Measurements from ENCODE around the gene UNCX.

Gene UNCX

DNA sequence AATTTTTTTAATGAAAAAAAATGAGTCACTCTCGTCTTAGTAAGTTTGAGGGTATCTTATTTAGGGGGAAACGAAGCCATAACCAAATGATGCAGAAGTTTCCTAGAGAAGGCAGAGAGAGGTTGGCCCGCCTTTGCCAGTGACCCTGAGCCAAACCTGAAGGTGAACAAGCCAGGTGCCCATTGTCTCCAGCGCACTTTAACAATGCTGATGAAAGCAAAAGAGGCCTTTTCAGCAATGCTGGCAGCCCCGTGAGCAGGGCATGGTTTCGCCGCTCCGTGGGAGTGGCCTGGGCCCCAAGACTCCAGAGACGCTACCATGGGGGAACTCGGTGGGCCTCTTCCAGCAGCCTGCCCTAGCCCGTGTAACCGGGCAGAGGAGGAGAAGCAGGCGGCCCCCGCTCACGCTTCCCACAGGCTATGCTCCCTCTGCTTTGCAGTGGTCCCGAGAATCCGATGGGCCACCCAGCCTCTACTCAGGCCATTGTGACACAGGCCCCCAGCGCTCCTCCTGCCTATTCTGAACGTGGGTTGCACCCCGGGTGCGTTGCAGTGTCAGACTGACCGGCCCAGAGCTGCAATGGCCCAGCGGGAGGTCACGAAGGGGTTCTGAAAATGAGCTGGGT lies 14.0 kb upstream of the UNCX start:
- FAIRE-seq, result no peak

DNA sequence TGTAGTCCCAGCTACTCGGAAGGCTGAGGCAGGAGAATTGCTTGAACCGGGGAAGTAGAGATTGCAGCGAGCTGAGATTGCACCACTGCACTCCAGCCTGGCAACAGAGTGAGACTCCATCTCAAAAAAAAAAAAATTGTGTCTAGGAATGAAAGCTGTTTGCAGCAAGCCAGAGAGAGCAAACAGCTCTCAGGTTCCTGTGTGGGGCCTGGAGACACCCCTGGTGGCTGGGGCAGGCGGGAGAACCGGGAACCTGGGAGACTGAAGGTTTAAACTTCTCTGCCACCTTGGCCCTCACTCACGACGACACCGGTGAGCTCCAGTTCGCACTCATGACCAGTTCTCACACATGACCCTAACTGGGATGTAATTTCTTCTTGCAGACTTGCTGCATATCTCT lies 13.2 kb upstream of the UNCX start:
- no peak for FAIRE-seq

DNA sequence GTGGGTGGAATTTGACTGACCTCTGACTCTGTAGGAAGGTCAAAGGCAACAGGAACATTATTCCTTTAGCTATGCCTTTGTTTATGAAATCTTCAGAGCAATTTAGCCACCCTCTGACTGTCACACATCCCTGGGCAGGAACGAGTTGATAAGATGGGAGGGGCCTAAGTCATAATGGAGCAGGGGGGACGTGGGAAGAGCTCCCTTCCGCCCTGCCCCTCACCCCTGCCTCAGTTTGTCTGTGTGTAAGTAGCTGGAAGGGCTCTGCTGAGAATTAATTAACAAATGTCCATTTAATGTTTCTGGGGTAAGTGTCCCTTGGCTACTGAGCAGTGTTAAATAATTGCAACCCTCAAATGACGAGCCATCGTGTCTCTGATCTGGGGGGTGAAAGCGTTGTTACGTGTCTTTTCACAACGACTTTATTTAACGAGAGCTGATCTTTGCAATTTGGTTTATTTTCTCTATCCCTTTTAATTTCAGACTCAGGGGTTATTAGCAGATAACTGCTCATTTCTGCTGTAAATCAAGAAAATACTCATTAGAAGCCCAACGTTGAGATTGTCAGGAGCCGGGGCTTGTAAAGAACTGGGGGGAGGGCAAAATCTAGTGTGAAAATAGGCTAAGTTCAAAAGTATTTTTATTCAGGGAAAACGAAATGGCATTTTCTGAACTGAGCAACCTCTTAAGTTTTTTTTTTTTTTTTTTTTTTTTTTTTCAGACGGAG lies 12.5 kb upstream of the UNCX start:
- no peak for FAIRE-seq

DNA sequence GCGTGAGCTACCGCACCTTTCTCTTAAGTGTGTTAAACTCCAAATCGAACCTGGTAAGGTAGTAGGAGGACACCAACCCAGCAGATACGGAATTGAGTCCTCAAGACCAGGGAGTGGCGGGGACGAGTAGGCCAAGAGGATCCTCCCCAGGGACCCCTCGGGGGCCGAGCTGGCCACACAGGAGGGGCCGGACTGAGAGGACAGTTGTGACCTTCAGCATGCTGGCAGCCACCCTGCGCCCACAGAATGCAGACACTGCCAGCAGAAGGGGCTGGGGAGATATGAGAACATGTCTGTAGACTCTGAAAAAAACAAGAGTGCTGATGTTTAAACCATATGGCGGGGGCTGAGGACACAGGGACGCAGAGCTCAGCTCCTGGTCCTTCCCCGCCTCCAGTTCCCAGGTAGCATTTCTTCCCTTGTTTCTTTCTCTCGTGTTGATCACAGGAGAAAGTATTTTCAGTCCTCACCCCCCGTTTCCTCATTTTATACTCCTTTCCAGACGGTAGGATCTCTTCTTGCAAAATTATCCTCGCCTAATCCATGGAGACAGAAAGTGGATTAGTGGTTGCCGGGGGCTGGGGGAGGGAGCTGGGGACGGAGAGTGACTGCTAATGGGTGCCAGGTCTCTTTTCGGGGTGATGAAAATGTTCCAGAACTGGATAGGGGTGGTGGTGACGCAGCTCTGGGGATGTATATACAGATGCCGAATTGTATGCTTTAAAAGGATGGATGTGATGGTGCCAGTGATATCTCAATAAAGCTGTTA lies 11.5 kb upstream of the UNCX start:
- no peak for FAIRE-seq

DNA sequence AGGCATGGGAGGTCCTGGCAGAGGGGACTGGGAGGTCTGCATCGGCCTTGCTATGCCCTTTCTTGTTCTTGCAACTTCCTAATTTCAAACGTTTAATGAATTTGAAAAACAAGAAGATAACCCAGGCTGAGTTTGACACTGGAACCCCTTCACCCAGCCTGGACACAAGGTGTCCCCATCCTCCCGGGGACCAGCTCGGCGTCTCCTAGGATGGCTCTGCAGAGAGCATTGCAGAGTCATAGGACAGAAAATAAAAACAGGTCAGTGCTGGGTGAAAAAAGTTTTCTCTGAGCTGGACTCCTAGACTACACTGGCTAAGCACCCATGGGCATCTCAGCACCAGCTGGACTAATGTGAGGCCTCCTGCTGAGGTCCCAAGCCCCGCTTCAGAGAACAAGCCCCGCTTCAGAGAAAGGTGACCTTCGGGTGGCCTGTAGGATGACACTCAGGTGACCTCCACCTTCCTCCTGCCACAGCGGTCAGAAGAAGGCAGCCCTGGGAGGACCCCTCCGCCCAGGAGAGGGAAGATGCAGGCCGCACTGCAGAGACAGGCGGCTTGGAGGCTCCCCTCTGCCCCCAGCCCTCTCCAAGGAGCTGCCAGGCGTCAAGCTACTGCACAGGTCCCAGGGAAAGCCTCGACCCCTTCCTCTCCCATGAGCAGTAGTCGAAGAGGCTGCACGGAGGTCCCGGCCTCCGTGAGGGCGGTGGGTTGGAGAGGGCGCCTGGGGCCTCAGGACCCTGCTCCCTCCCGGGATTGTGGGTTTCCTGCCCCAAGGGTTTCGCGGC lies 9.3 kb upstream of the UNCX start:
- FAIRE-seq, result no peak

DNA sequence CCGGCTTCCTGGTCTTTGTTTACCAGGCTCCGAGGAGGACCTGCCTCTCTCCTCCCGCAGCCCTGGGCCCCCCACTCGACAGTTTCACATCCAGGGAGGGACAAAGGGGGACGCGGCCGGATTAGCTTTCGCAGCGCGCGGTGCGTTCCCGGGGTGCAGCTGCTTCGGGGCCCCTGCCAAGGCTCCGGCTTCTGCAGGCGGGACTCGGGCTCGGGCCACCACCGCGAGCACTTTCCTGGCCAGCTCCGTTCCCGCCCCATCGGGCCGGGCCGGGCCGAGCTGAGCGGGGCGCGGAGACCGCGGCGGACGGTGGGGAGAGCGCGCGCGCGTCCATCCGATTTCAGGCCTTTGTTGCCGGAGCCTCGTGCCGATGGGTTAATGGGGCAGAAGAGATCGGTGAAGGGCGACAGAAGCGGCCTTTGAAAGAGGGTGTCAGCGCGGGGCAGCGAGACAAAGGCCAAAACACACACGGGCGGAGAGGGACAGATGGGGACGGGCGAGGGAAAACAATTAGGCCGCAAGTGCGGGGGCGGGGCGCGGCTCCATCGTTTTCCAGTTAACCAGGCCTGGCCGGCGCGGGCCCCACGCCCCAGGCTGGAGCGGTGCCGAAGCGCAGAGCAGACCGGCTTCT lies 8.5 kb upstream of the UNCX start:
- FAIRE-seq, result no peak

DNA sequence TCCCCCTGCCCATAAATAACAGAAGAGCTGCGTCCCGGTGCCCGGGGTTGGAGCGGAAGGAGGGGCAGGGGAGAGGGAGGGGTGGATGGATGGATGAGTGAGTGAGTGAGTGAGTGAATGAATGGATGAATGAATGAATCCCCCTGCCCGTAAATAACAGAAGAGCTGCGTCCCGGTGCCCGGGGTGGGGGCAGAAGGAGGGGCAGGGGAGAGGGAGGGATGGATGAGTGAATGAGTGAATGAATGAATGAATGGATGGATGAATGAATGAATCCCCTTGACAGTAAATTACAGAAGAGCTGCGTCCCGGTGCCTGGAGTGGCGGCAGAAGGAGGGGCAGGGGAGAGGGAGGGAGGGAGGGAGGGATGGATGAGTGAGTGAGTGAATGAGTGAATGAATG lies 7.6 kb upstream of the UNCX start:
- no peak for FAIRE-seq

DNA sequence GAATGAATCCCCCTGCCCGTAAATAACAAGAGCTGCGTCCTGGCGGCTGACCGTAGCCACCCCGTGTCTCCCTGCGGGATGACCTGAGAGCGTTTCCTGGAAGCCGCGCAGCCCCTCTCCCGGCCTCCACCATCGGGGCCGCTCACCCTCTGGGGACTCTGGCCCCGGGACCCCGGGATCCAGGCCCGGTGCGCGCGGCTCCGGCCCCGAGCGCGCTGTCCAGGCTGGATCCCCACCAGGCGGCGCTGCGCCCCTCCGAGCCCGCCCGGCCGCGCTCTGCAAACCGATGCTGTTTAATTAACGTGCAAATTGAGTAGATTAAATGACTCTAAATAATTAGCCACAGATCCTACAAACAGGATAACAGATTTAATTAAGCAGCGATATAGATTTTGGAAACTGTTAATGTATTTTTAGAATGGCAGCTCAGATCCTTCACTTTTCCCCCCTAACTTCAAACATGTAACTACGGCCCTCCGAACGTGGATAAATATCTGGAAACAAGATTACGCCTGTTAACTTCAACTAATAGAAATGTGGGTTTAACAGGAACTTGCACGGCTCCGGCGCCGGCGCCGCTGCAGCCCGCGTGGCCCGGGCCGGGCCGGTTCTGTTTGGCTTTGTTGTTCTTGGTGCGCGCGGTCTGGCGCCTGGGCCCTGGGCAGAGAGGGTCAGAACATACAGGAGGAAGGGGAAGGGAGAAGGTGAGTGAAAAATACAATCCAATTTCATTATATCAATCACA lies 7.1 kb upstream of the UNCX start:
- FAIRE-seq, result no peak

DNA sequence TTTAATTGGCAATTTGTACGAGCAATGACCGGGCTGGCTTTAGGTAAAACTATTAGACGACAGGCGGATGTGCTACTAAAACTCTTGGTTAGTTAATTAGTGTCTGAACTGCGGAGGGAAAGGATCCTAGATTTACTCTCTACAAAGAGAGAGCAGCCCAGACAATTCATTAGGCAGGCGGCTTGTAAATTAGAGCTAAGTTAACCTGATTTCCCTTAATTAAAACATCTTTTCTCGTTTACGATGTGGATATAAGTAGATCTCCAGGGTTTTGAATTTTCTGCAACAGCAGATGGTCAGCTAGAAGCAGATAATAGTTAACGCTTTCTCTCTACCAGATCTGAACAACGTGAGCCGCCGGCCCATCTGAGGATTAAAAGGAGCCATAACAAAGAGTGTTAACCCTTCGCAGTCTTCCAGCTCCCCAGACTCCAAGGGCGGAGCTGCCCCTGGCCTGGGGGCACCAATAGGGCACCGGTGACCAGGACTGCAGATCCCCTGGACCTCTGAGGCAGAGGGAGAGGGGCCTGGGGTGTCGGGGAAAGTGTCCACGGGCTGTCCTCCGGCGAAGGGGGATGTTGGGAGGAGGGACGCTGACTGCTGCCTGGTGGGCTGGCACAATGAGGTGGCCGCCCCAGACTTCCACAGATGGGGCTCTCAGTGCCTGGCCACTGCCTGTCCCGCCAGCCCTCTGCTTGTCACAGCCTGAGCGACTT lies 6.3 kb upstream of the UNCX start:
- FAIRE-seq, result no peak

DNA sequence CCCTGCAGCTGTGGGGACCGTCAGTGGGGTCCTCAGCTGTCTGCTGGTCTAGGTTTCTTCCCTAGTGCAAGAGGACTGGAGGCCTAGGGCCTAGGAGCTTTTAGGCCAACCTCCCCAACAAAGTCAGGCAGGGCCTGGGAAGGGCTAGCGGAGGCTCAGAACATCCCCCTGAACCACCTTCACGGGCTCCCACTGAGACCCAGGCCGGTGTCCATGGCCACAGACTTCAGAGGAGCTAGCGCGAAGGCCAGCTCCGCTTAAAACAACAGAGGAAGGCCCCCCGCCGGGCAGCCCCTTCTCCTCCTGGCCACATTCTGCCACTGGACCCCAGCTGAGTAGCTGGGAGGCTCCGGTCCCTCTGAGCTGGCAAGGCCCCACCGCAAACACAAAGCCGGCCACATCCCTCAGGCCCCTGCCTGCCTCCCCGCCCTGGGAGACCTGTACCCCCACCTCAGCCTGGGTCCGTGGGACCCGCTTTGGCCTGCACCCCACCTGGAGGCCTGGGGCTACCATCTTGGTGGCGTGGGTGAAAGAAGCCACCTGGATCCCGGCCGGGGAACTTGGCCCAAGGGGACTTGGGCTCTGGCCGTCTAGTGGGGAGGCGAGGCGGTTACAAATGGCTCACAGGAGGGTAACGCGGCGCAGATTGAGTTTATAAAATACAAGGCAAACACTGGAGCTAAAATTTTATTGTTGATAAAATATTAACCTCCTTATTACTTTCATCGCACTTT lies 5.4 kb upstream of the UNCX start:
- no peak for FAIRE-seq

DNA sequence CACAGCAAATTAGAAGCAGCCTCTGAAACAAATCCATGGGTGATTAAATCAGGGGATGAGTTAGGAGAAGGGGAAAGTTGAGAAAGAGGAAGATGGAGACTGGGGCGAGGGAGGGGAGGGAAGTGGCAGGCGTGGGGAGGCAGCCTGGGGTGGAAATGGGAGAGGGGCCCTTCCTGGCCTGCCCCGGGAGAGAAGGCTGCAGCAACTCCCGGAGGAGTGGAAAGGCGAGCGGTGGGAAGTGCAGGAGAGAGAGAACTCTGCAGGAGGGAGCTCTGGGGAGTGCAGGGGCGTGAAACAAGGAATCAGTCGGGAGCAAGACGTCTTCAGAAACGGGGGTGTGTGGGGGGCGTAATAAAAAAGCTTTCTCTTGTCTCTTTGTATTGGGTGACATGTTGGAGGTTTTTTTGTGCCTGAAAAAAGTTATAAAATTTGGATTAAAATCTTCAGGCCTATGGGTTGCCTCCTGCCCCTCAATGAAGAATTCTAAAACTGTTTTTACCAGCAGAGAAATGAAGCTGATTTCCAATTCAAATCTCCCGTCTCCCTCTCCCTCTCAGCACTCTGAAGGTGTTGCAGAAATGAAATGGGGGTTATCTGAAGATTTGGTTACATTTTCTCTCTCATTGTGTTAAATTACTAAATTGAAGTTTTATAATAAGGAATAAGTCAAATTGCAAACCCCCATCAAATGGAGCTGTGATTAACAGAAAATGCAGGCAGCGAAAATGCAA lies 4.7 kb upstream of the UNCX start:
- FAIRE-seq, result no peak

DNA sequence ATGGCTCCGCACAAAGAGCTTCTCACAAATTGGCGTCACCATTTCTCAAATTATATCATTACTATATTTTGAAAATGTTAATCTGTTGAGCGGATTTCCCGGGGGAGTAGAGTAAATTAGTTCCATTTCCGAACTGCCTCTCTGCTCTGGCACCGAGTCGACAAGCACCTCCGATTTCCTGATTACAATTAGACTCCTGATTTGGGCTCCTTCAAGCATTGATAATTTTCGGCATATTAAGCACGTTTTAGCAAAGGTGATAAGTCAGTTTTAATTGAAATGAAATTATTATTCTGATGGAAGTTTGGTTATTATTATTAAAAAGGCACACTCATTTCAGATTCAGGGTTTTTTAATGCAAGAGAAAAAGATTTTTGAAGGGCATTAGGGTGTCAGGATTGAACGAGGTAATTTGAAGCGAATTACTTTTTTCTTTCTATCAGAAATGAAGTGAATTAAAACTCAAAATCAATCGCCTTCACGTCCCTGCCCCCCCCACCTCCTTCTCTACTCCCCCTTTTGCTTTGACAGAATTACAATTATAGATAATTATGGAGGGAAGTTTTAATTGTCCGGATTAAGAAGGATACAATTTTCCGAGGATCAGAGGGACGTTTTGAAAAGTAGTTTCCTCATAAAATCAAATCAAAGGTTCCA lies 4.0 kb upstream of the UNCX start:
- no peak for FAIRE-seq

DNA sequence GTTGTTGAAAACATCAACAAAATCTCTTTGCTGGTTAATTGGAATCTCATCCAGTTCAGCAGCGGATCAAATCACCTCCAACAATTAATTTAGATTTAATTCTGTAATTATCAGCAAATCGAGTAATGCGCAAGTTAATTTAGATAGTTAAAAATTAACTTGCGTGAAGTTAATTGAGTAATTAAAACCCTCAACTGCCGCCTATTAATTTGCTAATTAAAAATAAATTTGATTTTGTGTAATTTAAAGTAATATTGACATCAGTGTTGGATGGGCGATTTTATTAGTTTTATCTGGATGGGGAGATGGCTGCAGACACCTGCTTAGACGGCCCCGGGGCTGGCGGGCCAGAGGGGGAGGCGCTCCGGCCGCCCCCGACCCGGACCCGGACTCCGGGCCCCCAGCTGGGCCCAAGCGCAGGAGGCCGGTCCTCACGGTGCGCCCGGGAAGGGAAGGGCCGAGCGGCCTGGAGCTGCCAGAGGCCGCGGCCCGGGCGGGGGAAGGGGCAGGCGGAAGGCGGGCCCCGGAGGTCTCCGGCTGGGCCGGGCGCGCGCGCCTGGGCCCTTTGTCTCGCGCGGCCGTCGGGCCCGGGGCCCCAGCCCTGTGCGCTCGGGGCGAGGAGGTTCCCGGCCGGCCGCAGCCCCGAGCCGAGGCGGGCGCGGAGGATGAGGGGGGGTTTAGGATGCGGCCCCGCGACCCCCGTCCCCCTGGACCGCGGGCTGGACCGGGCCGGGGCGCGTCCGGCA lies 3.3 kb upstream of the UNCX start:
- no peak for FAIRE-seq

DNA sequence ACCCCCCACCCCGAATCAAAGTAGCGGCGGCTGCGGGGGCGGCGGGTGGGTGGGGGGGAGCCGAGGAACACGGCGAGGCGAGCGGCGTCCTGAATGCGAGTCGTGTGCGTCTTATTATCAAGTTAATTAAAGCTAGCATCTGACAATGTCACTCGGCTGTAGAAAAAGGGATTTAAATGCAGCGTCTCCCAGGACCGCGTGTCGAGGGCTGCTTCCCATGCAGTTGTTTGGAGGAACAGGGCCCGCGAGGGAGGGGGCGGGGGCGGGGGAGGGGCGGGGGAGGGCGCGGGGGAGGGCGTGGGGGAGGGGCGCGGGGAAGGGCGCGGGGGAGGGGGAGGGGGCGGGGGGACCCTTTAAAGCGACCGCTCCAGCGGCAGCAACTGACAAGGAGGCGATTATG lies 2.7 kb upstream of the UNCX start:
- FAIRE-seq, result no peak

DNA sequence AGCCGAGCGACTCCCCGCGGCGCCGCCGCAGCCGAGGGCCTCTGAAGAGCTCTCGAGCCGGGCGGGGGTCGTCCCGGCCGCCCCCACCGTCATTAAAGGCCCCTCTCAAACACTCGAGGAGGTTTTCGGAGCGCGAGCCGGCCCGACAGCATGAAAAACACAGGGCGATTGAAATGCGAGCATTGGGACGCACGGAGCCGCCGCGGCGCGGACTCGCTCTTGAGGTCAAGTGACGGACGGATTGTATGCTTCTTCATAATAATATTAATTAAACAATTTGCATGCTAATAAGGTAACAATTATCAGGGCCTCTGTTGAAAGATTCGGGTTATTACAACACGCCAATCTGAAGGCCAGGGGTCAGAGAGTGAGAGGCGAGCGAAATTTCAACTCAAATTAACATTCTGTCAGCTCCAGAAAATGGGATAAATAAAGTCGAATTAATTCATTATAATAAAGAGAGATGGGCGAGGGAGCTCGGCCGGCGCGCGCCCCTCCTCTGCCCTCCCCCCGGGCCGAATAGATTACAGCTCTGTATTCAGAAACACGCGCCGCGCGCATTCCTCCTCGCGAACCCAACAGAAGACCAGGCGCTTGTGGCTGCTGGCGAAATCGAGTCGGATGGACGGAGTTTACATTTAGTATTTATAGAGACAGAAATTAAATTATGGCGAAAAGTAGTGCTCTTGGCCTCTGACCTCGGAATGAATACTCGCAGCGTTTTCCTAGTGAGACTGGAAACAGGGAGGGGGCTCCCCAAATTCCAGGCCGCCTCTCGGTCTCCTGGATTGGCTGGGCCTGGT lies 2.1 kb upstream of the UNCX start:
- no peak for FAIRE-seq

DNA sequence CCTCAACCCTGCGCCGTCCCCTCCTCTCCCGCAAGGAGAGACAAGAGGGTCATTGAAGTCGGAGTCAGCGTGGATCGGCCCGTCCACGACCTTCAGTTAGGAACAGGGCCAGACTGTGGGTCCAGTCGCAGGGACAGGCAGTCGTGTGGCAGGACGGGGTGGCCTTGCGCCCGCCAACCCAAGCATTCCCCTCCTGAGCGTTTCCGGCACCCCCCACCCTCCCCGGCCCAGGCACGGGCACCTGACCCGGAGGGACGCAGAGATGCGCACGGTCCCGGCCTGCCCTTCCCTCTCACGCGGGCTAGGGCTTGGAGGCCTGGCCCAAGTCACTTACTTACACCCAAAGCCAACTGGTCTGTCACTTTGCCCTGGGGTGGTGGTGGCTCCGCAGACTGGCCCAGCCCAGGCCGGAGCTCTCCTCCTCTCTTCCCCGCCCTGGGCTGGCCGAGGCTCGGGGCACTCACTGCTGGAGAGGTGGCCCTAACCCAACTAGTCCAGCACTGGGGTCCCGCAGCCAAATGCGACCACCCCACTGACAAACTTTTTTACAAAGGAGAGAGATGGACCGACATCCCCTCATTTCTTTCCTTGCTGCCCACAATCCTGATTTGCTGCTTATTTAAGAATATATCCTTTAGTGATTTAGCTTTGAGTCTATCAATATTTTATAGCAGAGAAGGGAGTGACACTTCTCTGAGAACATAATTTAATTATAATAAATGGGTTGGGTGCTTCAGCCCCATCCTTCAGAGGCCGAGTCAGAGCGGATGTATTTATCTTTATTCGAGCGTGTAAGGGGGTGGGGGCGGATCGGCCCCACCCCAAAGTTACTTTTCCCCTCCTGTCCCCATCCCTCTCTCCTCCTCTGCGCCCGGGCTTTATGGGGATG lies 1.2 kb upstream of the UNCX start:
- no peak for FAIRE-seq

DNA sequence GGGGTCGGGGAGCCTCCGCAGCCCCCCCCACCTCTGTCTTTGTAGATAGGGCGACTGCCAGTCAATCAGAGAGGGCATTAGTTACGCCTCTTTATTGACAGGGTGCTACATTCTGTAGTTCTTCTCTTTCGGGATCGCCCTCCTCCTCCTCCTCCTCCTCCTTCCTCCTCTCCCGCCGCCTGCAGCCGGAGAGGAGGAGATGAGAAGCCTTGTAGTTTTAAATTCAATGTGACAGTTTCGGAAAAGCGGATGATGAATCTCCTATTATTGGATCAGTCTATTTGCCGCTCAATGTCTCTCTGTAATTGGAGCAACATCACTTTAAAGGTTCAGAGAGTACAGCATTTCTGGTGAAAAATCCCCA lies 587 bp upstream of the UNCX start:
- no peak for FAIRE-seq

Data from islet of Langerhans (tissue), 1 donor.